GM18909 (cell line): ENCODE measurements around the gene GDPD2.
A peak's percentile ranks its signal among the peaks of the same experiment; 100 is the strongest.

ENCODE experiments used
- ATAC-seq: cut with Tn5 transposase; IDR thresholded peaks from one replicate; pipeline ENCODE4 v1.9.1; 2021; ENCODE audit warnings: mild to moderate bottlenecking; ENCODE audit not compliant: unreplicated experiment, poor library complexity

The GDPD2 gene

DNA sequence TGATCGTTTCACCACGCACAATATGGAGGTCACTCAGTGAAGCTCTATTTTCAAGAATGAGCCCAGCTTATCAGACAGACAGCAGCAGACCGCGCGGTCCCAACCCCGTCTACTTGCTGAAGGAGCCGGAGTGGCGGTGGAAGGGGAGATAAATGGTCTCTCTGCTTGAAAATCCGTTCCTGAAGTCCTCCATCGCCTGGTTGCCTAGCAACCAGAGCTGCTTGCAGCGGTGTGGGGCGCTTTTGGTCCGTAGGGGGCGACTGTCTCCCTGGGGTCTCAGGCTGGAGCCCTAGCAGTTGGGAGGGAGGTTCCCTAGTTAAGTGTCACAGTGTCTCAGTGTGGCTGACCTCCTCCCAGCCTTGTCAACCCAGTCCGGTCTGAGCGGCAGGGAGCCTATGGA is 13.2 kb downstream of the GDPD2 start:
- ATAC-seq = no peak

DNA sequence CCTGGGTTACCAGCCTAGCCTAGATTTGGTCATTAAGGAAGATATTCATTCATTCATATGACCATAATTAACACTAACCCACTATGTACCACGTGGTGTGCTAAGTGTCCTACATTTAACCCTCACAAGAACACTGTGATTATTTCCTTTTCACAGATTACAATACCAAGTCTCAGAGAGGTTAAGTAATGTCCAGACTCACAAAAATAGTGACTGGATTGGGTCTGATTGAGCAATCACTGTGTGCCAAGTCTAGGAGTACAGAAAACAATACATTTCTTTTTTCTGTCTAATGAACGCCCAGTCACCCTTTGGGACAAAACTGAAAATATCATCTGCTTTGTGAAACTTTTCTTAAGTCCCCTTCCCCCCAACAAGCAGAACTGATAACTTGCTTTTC is 13.9 kb downstream of the GDPD2 start:
- no peak for ATAC-seq

DNA sequence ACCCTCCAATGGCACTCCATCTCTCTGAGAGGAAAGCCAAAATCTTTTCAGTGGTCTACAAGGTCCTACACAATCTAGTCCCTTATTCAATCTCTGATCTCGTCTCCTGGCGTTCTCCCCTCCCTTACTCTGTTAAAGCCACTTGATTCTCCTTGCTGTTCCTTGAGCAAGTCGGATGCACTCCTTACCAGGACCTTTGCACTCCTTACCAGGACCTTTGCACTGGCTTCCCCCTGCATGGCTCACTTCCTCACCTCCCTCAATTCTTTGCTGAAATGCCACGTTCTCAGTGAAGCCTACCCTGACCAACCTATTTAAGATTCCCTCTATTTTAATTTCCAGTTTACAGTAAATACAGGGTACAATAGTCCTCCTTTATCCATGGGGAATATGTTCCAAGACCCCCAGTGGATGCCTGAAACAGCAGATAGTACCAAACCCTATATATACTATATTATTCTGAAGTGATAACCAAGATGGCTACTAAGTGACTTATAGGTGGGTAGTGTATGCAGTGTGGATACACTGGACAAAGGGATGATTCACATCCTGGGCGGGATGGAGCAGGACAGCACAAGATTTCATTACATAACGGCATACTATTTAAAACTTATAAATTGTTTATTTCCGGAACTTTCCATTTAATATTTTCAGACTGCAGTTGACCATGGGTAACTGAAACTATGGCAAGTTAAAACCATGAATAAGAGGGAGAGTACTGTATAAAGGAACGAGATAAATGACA is 15.0 kb downstream of the GDPD2 start:
- ATAC-seq = no peak

DNA sequence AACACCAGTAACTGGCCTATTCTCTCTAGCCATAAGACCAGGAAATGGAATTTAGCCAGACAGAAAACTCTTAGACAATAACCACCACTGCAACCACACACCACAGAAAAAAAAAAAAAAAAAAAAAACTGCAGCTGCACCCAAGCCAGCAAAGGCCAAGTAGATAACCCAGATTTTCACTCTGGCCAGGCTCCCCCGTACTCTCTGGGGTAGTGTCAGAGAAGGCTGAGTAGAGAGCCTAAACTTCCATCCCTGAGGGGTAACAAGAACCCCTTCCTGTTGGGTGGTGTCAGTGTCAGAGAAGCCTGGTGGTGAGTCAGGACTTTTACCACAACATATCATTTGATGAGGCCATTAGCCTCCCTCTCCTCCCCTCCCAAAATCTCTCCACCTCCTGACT is 15.9 kb downstream of the GDPD2 start:
- ATAC-seq = no peak

DNA sequence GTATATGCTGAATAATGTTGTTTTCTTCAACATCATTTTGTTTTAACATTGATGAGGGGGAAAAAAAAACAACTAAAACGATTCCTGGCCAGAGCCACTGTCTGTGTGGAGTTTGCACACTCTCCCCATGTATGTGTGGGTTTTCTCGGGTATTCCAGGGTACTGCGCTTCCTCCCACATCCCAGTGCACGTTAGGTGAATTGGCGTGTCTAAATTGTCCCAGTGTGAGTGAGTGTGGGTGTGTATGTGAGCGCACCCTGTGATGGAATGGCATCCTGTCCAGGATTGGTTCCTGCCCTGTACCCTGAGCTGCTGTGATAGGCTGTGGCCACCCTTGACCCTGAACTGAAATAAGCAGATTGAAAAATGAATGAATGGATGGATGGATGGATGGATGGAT is 19.1 kb downstream of the GDPD2 start:
- no peak for ATAC-seq

DNA sequence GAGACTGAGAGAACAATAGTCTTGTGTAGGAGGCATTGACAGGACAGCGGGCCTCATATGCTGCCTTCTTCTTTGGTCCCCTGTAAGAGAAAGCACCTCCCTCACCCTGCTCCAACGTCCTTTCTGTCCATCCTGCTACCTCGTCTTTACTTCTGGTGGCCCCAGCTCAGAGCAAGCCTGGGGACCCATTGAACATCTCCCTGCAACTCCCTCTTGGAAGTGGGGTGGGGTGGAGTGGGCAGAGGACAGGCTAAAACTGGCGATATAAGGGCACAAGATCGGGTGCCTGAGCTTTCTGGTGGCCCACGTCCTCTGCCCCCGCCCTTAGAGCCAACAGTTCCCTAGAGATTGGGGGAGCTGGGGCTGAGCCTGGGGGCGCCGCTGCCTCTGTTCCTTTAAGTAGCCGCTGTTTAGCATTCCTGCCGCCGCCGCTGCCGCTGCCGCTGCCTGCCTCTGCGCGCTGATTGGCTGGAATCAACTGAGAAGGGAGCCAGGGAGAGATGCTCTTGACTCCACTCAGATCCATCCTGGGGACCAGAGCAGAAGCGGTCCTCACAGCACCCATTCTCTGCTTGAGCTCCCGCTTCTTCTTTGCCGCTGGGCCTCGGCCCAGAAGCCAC is 21.3 kb downstream of the GDPD2 start, which contains the start of gene DLG3:
DLG3 (plus strand) TSS at position 510 of the 620 bp plus-strand sequence. CDS start 367 bp downstream, outside the sequence.
- no peak for ATAC-seq

DNA sequence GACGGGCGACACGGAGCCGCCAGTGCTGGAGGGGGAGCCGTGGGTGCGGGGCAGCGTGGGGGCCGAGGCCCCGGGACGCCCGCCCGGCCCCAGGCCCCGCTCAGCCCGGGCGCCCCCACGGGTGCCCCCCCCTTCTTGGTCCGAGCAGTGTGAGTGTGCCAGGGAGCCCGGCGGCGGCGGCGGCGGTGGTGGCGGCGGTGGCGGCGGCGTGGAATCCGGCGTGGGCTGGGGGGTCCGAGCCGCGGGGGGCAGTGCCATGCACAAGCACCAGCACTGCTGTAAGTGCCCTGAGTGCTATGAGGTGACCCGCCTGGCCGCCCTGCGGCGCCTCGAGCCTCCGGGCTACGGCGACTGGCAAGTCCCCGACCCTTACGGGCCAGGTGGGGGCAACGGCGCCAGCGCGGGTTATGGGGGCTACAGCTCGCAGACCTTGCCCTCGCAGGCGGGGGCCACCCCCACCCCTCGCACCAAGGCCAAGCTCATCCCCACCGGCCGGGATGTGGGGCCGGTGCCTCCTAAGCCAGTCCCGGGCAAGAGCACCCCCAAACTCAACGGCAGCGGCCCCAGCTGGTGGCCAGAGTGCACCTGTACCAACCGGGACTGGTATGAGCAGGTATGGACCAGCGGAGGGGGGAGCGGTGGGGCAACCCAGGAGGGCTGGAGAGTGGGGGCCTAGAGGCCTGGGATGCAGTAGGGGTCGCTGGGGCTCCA is 22.0 kb downstream of the GDPD2 start:
- ATAC-seq = no peak

DNA sequence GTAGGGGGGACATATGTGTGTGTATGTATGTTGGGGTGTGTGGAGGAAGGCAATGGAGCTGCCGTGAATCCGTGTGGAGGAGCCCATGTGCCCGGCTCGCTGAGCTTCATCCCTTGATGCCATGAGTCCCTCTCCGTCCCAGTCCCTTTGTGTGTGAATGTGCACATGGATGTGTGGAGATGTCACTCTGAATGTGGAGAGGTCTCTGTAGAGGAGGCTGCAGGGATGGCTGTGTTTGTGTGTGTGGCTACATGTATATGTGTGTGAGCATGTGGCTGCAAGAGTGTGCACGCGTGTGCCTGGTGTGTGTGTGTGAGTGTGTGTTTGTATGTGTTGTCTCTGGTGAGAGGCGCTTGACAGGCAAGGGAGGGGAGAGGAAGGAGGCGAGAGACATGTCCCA is 22.8 kb downstream of the GDPD2 start:
- no peak for ATAC-seq

DNA sequence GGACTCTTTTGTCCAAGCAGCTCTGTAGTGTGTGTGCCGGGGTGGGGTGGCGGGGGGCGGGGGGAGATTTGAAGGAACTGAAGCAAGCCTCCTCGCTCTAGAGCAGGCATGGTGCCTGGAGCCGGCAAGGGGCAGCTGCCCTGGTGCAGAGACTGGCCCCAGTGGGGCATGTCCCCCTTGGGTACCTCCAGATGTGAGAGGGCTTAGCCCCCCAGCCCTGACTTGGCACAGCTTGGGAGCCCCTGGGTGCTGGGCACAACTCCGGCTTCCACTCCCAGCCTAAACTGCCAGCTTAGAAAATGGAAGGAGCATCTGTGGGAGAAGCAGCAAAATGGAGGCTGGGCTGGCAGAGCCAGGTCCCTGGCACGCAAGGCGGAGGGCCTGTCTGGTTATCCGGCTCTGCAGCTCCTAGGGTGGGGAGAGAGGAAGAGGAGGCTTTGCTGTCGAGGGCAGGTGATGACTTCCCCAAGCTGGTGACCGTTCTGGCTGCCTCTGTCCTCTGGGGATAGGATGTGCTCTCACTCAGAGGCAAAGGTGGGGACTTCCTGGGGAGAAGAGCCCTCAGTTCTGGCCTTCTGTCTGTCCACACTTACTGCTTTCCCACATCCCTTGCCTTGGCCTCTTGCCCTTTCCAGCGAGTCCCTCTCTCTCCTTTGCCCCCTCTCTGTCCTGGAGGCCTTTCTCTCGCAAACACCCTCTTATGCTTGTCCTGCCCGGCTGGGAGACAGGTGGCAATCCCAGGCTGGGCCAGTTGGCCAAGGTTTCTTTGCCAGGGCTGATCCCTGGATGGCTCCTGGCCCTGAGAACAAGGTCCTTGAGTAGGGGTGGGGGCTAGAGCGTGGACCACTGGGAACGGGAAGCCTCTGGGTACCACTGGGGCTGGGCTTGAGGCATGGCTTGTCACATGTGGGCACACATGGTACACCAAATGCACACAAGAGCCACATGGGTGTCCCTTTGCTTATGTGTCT is 23.6 kb downstream of the GDPD2 start:
- ATAC-seq = no peak

DNA sequence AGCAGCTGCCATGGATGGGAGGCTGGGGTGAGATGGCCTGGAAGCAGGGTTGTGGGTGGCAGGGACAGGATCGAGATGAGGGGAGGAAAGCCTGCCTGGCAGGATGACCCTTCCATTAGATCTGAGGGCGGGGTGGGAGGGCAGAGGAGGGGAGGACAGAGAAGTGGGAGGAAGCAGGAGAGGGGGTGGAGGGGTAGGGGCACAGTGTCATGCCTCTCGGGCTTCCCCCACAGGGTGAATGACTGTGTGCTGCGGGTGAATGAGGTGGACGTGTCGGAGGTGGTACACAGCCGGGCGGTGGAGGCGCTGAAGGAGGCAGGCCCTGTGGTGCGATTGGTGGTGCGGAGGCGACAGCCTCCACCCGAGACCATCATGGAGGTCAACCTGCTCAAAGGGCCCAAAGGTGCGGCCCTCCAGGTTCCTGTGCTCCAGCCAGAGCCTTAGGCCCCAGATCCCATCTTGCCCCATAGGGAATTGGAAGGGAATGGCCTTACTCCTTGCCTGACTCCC is 26.4 kb downstream of the GDPD2 start:
- no peak for ATAC-seq

DNA sequence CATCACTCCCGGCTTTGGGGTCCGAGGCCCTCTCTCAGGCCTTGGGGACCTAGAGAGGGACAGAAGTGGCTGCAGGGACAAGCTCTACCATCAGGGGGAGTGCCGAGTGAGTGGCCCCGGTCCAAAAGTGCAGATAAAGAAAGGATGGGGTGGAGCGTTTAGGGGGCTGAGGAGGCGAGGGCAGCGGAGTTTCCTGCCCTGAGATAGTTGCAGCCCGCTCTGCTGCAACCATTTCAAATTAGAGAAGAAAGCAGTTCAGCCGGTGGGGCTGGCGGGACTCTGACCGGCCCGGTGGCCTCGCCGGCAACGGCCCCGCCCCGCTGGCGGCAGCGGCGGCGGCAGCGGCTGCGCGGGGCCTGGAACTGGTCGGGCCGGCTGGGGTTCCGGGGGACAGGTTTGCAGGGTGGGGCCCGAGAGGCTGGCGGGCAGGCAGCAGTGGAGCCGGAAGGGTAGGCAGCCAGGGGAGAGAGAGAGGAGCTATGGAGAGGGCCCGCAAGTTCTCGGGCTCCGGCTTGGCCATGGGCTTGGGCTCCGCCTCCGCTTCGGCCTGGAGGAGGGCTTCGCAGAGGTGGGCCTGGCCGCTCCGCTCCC is 29.1 kb downstream of the GDPD2 start:
- ATAC-seq = peak; percentile 44

DNA sequence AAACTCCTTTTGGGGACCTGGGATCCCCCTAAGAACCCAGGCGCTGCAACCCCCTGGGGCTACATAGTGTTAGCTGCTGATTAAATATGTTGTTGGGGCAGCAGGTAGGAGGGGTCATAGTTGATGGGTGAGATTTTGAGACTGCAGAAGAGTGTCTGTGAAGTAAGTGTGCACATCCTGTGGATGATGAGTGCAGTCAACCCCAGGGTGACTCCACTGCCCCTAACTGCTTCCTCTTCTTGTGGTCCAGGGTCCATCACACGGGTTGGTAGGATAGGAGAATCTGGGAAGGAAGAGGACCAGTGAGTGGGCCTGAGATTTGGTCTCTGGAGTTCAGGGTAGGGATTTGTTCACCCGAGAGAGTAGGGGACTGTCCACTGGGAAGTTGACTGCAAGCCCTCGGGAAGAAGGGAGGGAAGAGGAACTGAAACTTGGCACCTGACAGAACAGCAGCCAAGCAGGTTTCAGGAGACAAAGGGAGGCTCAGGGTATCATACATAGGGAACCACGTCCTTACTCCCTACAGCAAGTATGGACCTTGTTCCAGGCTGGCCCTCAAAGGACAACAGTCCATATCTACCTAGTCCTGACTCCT is 30.0 kb downstream of the GDPD2 start:
- no peak for ATAC-seq

DNA sequence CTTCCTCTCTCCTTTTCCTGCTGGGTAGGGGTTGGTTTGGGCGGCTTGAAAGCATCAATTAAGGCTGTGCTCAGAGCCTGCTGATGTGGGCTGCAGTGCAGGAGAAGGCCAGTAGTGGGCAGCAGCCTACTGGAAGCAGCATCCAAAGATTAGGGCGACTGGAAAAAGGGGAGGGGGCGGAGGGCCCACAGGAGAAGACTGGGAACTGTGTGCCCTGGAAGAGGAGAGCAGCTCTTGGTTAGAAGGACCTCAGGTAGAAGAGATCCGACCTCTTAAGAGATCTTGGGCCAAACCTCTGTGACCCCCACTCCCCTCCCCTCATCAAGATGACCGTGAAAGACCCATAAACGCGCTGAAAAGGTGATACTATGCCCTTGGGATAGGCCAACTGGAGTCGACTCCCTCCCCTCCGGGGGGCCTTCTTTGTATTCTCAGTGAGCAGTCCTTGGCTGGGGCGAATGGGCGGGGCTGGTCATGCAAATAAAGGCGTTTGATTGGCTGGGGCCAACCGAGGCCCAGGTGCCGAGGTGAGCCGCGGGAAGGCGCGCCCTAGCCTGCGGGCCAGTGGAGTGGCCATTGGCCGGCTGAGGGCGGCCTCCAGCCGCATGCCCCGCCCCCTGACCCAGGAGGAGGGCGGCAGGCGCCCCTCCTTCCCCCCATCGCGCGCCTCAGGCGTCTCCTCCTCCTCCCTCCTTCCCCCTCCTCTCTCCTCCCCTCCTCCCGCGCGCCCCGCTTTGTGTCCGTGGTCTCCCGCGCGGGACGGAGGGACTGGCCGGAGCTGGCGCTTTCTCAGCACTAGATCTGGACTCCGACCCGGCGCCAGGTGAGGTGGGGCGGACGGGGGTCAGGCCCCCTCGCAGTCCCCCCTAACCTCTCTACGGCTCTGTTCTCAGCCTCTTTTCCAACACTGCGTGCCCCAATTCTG is 31.6 kb downstream of the GDPD2 start:
- ATAC-seq = peak; percentile 70

DNA sequence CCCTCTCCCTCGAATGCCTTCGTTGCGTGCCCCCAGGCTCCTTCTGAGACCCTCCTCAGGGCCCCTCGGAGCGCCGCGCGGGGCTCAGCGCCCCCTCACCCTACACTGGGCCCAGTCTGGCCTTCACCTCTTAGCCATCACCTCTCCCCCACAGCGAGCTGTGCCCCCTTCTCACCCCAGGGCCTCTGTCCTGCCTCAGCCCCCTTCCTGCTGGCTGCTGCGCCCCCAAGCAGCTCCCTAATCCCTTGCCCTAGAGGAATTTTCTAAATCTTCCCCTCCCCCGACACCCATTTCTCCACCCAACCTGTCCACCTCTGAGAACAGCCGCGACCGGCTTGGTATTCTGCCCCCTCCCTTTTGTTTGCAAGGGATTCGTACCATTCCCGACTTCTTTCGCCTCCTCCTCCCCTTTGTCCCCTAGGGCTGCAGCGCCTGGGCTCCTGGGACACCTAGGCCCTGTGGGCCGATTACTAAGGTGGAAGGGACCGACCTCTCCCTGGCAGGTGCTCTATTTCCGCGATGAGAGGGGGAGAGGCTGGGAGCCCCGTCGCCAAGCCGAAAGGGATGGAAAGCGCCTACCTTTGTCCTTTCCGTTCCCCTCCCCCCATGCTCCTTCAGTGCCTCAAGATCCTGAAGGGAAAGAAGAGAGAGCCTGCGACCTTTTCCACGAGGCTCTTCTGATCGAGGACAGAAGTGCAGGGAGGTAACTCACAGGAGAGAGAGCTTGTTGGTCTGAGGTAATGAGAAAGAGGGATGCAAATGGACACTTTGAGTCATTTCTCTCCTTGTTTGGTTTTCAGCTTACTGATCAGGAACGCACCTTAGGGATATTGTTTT is 32.5 kb downstream of the GDPD2 start:
- ATAC-seq = no peak

DNA sequence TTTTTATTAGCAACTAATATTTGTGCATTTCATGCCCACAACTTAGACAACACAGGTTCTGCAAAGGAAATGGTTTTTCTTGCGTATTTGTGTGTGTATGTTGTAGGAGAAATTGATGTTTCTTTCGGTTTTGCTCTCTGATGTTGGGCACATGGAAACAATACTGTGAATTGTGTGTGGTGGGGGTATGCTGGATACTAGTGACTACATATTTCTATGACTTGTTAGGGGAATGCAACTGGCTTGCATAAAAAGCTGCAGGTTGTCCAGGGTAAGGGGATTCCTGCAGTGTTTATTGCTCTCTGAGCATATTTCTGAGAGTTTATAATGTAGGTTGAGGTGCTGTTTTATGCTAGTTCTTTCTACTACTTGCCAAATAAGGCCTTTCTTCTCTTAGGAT is 33.1 kb downstream of the GDPD2 start:
- ATAC-seq = no peak

DNA sequence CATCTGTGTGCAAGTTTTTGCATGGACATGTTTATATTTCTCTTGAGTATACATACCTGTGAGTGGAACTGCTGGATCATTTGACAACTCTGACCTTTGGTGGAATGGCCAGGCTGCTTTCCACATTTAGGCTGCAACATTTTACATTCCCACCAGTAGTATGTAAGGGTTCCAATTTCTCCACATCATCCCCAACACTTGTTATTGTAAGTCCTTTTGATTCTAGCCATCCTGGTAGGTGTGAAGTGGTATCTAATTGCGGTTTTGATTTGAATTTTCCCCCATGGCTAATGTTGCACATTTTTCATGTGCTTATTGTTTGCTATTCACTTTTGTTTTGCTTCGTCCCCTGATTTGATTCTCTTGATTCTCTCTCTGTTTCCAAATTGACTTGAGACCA is 37.9 kb downstream of the GDPD2 start:
- no peak for ATAC-seq

DNA sequence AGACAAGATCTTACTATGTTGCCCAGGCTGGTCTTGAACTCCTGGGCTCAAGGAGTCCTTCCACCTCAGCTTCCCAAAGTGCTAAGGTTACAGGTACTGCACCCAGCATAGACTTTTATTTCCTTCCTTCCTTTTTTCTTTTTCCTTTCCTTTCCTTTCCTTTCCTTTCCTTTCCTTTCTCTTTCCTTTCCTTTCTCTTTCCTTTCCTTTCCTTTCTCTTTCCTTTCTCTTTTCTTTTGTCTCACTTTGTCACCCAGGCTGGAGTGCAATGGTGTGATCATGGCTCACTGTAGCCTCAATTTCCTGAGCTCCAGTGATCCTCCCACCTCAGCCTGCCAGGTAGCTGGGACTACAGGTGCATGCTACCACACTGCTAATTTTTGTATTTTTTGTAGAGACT is 40.9 kb downstream of the GDPD2 start:
- no peak for ATAC-seq
